ENCODE data around the gene RYR3.
A peak's percentile ranks its signal among the peaks of the same experiment; 100 is the strongest.

The RYR3 gene

GRCh38 chr15:33649217-33649933, 338.6 kb downstream of the RYR3 start:
- DNase-seq (ENCODE audit: low spot score) = no peak

DNA sequence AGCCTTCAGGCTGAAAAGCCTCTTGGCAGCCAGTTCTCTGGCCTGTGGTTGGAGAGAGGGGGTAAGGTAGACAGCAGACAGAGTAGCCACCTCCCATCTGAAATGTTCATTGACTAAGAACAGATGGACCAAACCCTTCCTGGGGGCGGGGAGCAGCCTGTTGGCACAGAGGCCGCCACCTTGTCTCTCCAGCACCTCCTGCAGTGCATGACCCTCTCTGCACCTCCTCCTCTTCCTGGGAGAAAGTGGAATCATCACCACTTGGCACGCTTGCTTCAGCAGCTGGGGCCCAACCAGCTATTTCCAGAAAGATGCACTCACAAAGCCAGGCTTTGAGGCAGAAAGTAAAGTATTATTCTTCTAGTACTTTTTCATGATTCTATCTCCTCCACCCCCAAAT, 344.1 kb downstream of the RYR3 start:
- peak; percentile 9 for DNase-seq (ENCODE audit: low spot score)

- no peak for DNase-seq (ENCODE audit: low spot score)
These were observed 344.7 kb downstream of the RYR3 start for GRCh38 chr15:33655488-33655887.

GRCh38 chr15:33656168-33656567, 345.4 kb downstream of the RYR3 start:
- no peak for DNase-seq (ENCODE audit: low spot score)

DNA sequence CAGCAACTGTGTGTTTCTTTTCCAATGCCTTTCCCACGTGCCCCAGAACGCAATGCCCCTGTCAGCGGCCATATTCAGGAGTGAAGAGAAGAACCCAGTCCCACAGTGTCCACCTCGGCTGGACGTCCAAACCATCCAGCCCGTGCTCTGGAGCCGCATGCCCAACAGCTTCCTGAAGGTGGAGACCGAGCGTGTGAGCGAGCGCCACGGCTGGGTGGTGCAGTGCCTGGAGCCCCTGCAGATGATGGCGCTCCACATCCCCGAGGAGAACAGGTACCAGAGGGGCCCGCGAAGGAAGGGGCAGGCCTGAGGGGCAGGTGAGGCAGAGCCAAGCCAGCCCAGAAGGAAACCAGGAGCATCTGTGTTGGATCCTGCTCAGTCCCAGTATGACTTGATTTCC, 349.4 kb downstream of the RYR3 start:
- DNase-seq (ENCODE audit: low spot score) = no peak

- no peak for DNase-seq (ENCODE audit: low spot score)
These were observed 351.2 kb downstream of the RYR3 start for GRCh38 chr15:33662014-33662413.

DNA sequence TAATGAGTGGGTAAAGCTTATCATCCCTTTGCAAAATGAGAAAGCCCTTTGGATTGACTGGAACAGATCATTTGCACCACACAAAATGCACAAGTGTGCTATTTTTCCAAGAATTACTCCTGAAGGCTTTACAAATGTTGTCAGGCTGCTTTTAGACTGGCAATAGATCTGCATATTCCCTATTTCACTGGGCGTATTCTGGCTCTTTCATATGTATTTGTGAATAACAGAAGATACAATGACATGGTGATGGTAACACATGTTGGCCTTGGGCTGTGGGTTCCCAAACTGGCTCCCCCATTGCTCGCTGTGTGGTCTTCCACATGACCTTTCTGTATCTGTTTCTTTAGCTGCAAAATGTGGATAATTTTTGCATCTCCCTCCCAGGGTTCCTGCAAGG, 354.2 kb downstream of the RYR3 start:
- DNase-seq (ENCODE audit: low spot score) = no peak

DNA sequence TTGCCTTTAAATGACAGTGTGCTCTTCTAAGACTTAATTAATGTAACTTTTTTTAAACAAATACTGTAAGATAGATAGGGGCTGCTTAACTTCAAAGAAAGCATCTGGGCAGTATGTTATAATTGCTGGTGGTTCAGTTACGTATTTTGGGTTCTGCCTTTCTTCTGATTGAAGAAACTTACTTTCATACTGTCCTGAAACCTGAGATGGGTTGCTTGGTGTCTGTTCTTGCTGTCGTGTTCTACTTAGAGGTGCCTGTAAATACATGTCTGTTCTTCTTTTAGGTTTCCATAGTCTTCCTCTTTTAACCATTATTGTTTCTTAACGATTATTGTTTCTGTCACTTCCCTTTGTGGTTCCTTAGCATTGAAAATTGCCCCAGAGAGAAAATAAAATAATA, 359.8 kb downstream of the RYR3 start:
- DNase-seq (ENCODE audit: low spot score) = no peak

- no peak for DNase-seq (ENCODE audit: low spot score)
These were observed 360.7 kb downstream of the RYR3 start for GRCh38 chr15:33671456-33671855.

DNA sequence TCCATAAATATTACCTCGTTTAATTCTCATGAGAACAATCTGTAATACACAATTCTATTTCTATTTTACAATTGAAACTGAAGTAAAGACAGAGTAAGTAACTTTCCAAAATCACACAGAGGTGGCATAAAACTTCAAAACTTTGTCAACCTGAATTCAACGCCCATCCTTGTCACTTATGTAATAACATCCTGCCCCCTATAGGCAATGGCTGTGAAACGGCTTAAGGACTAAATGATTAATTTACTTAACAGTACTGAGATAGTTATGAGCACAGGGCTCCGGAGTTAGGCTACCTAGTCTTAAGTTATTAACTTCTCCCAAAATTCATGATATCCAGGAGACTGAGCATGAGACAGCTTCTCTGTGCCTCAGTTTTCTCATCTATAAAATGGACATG, 364.5 kb downstream of the RYR3 start:
- peak; percentile 21 for DNase-seq (ENCODE audit: low spot score)

DNA sequence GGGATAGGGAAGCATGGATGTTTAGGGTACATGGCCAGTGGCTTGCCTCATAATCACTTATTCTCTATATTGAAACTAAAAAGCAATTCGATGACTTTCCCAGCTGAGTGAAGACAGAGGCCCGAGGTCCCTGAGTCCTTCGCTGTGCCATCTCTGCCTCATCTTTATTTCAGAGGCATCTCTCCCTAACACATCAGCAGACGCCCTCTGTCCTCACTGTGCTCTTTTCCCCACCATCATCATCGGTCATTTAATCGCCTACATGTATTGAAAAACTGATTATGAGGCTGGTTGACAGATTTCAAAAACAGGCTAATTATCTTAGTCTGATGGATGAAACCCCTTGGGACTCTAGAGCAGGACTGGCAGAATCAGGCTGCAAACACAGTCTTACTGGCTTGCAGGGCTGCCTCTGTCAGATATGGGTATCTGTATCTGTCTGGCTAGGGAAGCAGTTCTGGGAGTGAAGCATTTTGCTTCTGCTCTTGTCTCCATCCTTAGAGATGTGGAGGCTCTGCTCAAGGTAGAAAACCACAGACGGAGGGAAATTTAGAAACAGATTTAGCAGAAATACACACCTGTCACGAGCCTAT, 366.6 kb downstream of the RYR3 start:
- no peak for DNase-seq (ENCODE audit: low spot score)

DNA sequence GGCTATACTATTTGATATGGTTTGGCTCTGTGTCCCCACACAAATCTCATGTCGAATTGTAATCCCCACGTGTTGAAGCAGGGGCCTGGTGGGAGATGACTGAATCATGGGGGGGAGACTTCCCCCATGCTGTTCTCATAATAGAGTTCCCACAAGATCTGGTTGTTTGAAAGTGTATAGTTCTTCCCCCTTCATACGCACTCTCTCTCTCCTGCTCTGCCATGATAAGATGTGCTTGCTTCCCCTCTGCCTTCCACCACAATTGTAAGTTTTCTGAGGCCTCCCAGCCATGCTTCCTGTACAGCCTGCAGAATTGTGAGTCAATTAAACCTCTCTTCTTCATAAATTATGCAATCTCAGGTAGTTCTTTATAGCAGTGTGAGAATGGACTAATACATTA, 367.4 kb downstream of the RYR3 start:
- DNase-seq (ENCODE audit: low spot score) = no peak

DNA sequence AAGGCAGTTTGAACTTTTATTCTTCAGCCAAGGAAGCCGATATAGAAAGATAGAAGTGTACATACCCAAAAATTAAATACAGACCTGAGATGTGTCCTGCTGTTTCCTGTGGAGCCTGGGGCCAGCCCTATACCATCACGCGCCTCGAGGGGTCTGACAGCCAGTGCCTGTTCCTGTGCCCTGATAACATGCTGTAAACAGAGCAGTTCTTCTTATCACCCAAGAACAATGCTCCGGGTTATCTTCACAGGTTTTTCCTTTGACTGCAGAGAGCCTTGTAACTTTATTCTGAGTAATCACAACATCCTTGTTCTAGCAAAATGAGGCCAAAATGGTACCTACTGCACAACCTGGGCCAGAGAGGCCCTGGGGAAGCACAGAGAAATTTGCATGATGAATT, 367.8 kb downstream of the RYR3 start:
- no peak for DNase-seq (ENCODE audit: low spot score)

GRCh38 chr15:33679061-33679460, 368.3 kb downstream of the RYR3 start:
- no peak for DNase-seq (ENCODE audit: low spot score)

DNA sequence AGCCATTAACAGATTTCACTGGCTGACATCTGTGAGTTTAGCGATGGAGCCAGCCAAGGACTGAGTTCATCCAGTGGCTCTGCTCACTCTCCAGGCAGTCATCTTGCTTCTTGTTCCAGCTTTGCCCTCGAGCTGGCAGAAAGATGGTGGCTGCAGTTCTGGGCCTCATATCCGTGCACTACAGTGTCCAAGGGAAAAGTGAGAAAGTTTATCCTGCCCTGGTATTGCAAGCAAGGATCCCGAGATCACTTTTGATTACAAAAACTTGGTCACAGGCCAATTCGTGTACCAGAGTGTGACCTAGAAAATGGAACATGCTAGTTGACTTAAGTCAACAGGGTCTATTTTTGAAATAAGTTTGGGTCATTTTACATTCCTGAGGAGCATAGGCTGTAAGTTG, 369.6 kb downstream of the RYR3 start:
- no peak for DNase-seq (ENCODE audit: low spot score)

- peak; percentile 18 for DNase-seq (ENCODE audit: low spot score)
These were observed 382.5 kb downstream of the RYR3 start for GRCh38 chr15:33693166-33693800.

GRCh38 chr15:33698126-33698525, 387.4 kb downstream of the RYR3 start:
- DNase-seq (ENCODE audit: low spot score) = no peak

- DNase-seq (ENCODE audit: low spot score) = no peak
These were observed 388.4 kb downstream of the RYR3 start for GRCh38 chr15:33699145-33699544.

GRCh38 chr15:33699691-33700447, 389.1 kb downstream of the RYR3 start:
- DNase-seq (ENCODE audit: low spot score) = no peak

DNA sequence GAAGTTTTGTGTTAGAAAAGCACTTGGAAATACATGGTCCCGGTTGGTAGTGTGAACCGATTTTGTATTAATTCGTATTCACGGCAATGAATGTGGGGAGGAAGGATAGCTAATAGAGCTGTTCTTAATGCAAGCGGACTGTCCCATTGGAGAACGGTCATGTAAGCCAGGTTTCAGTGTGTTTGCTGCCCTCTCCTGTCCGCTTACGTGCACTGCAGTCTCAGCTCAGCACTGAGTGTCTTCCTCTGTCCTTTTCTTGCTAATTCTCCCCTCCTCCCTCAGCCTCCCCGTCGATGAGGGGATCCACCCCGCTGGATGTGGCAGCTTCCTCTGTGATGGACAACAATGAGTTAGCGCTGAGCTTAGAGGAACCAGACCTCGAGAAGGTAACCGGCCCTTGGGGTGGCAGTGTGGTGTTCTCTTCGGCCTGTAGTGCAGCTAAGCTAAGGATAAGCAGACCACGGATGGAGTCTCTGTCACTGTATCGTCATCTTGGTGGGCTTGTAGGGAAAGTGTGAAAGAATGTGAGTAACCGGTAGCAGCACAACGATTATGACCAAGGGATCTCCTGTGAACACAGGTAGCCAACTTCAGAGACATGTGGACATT, 390.0 kb downstream of the RYR3 start:
- DNase-seq (ENCODE audit: low spot score) = peak; percentile 90

- DNase-seq (ENCODE audit: low spot score) = no peak
These were observed 390.5 kb downstream of the RYR3 start for GRCh38 chr15:33701304-33701696.

DNA sequence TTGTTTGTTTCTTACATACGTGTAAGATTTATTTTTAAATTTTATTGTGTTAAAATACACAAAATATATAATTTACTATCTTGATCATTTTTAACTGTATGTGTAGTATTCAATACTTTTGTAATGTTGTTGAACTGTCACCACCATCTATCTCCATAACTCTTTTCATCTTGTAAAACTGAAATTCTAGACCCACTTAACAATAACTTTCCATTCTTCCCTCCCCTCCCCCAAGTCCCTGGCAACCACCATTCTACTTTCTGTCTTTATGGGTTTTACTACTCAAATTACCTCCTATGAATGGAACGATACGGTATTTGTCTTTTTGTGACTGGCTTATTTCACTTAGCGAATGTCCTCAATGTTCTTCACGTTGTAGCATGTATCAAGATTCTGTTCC, 395.4 kb downstream of the RYR3 start:
- DNase-seq (ENCODE audit: low spot score) = no peak
